H1 (cell line): ENCODE measurements around the gene MRPL1. TPM values are rescaled to one million over a fixed set of nuclear protein-coding genes. Genes with fewer than 3 reads are reported as not detected.

Experiments
- ASH2L ChIP-seq: fragments of 200-600, 300-600 bp; sonication (generic); IDR thresholded peaks from one replicate; pipeline ENCODE4 v1.7.1; 2017; ENCODE audit warnings: low read length
- CHD7 ChIP-seq: fragments of 300-600 bp; sonication (generic); IDR thresholded peaks from 2 replicates; pipeline ENCODE4 v1.7.1; 2012; ENCODE audit warnings: low read length, moderate library complexity, mild to moderate bottlenecking, inconsistent platforms; ENCODE audit not compliant: insufficient replicate concordance
- RBBP5 ChIP-seq: IDR thresholded peaks from 2 replicates; pipeline ENCODE4 v1.7.1; 2012; ENCODE audit warnings: low read depth, mild to moderate bottlenecking, inconsistent platforms, low read length, moderate library complexity, borderline replicate concordance
- SP2 ChIP-seq: IDR thresholded peaks from 2 replicates; pipeline ENCODE4 v1.6.1; 2012; ENCODE audit warnings: mild to moderate bottlenecking, low read length, inconsistent platforms
- polyA plus RNA-seq, 7 experiments: library from polyadenylated mRNA; depleted of rRNA in 3 of 7; stranded (reverse) in 5 of 7; unstranded in 2 of 7; fragments of >200 nt in 5 of 7; fragments of 200-250 nt in 2 of 7; gene quantifications; 1 replicate in 5 of 7; 2 replicates in 1 of 7; 4 replicates in 1 of 7; pipeline versions ENCODE4 v1.2.1 to v1.2.3, GENCODE V29; 2011 to 2013; ENCODE audit warnings: missing spikeins in 2 of 7, mixed read lengths in 2 of 7
- total RNA-seq: library from RNA; stranded (reverse); fragmentation: NEBNext Ultra II Directional; extraction: Animal tissue kit (Norgen Biotek cat#: 25700); gene quantifications from 2 replicates; pipeline ENCODE4 v1.2.1, GENCODE V29; 2021

MRPL1 gene
- total and polyA plus RNA-seq, 2 of the 8 experiments (the other 6 are each of a cell fraction or from before 2014, with no cell fraction given): 9.6 to 37.0 TPM

- no peak for TF ChIP-seq CHD7
- TF ChIP-seq RBBP5: no peak
- no peak for TF ChIP-seq SP2
- no peak for TF ChIP-seq ASH2L
These were observed 65.6 kb downstream of the MRPL1 start (continued) for GRCh38 chr4:77927991-77928925.
